GM23338 (cell line): ENCODE measurements around the gene MACO1. TPM values are rescaled to one million over a fixed set of nuclear protein-coding genes. Genes with fewer than 3 reads are reported as not detected.

Experiments
- ATAC-seq: fragments of 200-7000 bp; cut with Tn5 transposase; 3 replicates; pipeline ENCODE4 v1.9.1; 2020
- DNase-seq: peaks from one replicate; pipeline ENCODE4 v3.0.0-alpha.2; 2015; ENCODE audit warnings: low spot score
- H2AFZ ChIP-seq: fragments of 200-600 bp; sonication (generic); 2 replicates; pipeline ENCODE4 v1.8.0; 2016; ENCODE audit warnings: antibody characterized with exemption, mild to moderate bottlenecking, moderate library complexity
- H3F3A ChIP-seq: fragments of 200-600 bp; sonication (generic); replicated peaks from 2 replicates; pipeline ENCODE4 v1.8.0; 2017; ENCODE audit warnings: antibody characterized with exemption, mixed run types, low read depth
- H3K27ac ChIP-seq: fragments of 200-600 bp; sonication (generic); 2 replicates; pipeline ENCODE4 v1.6.1; 2016; ENCODE audit warnings: low read depth
- H3K27me3 ChIP-seq: fragments of 200-600 bp; sonication (generic); 2 replicates; pipeline ENCODE4 v1.8.0; 2016; ENCODE audit warnings: mild to moderate bottlenecking, mixed run types, moderate library complexity; ENCODE audit not compliant: insufficient read depth
- H3K36me3 ChIP-seq: fragments of 200-600 bp; sonication (generic); 2 replicates; pipeline ENCODE4 v1.8.0; 2016; ENCODE audit warnings: mild to moderate bottlenecking; ENCODE audit not compliant: insufficient read depth
- H3K4me1 ChIP-seq: fragments of 200-600 bp; sonication (generic); 2 replicates; pipeline ENCODE4 v1.8.0; 2016; ENCODE audit warnings: mild to moderate bottlenecking, moderate library complexity; ENCODE audit not compliant: insufficient read depth
- H3K4me2 ChIP-seq: fragments of 200-600 bp; sonication (generic); 2 replicates; pipeline ENCODE4 v1.7.1; 2017; ENCODE audit warnings: mixed run types
- H3K4me3 ChIP-seq: fragments of 200-600 bp; sonication (generic); 2 replicates; pipeline ENCODE4 v1.6.1; 2016; ENCODE audit warnings: mixed run types
- H3K79me2 ChIP-seq: fragments of 200-600 bp; sonication (generic); replicated peaks from 2 replicates; pipeline ENCODE4 v1.8.0; 2017; ENCODE audit warnings: mild to moderate bottlenecking; ENCODE audit not compliant: insufficient read depth
- H3K9me2 ChIP-seq: fragments of 200-600 bp; sonication (generic); 2 replicates; pipeline ENCODE4 v1.8.0; 2017; ENCODE audit not compliant: insufficient read depth
- H4K20me1 ChIP-seq: fragments of 200-600 bp; sonication (generic); replicated peaks from 2 replicates; pipeline ENCODE4 v1.8.0; 2017; ENCODE audit warnings: mild to moderate bottlenecking; ENCODE audit not compliant: insufficient read depth
- H3K27ac Mint-ChIP-seq: 2 replicates; pipeline ENCODE4 v1.8.0; 2020; ENCODE audit warnings: inconsistent platforms, mild to moderate bottlenecking, moderate library complexity, mixed read lengths
- H3K27me3 Mint-ChIP-seq: 3 replicates; pipeline ENCODE4 v1.8.0; 2022; ENCODE audit warnings: low read depth, mild to moderate bottlenecking, moderate library complexity, mixed read lengths, inconsistent platforms; ENCODE audit not compliant: insufficient read depth, poor library complexity
- H3K36me3 Mint-ChIP-seq: 3 replicates; pipeline ENCODE4 v1.8.0; 2021; ENCODE audit warnings: low read depth, mild to moderate bottlenecking, inconsistent platforms, moderate library complexity, mixed read lengths
- H3K4me1 Mint-ChIP-seq: 3 replicates; pipeline ENCODE4 v1.8.0; 2020; ENCODE audit warnings: mild to moderate bottlenecking, inconsistent platforms, mixed read lengths
- H3K4me3 Mint-ChIP-seq: 3 replicates; pipeline ENCODE4 v1.8.0; 2021; ENCODE audit warnings: moderate library complexity, mild to moderate bottlenecking, inconsistent platforms, mixed read lengths
- H3K9me3 Mint-ChIP-seq: 3 replicates; pipeline ENCODE4 v1.8.0; 2020; ENCODE audit warnings: moderate library complexity, mild to moderate bottlenecking, inconsistent platforms, mixed read lengths
- CREB1 ChIP-seq: fragments of 250-450 bp; sonication (Bioruptor Pico); IDR thresholded peaks from 2 replicates; pipeline ENCODE4 v1.5.0; 2020; ENCODE audit warnings: low read depth, mild to moderate bottlenecking, moderate library complexity
- CTCF ChIP-seq, 2 experiments: fragments of 200-600 bp in 1 of 2; sonication (generic) in 1 of 2; conservative IDR thresholded peaks; 2 replicates each; pipeline versions ENCODE4 v1.5.1 to v1.6.1; 2016 to 2017; ENCODE audit warnings: antibody characterized with exemption in 2 of 2, low read depth in 2 of 2, mild to moderate bottlenecking in 2 of 2, moderate library complexity in 1 of 2
- ETS1 ChIP-seq: IDR thresholded peaks from 2 replicates; pipeline ENCODE4 v1.6.1; 2016; ENCODE audit warnings: antibody characterized with exemption
- EZH2 ChIP-seq: fragments of 200-600 bp; sonication (generic); IDR thresholded peaks from one replicate; pipeline ENCODE4 v1.8.0; 2017; ENCODE audit warnings: antibody characterized with exemption, mild to moderate bottlenecking, low read depth; ENCODE audit not compliant: unreplicated experiment
- EZH2phosphoT487 ChIP-seq: fragments of 200-600 bp; sonication (generic); IDR thresholded peaks from one replicate; pipeline ENCODE4 v1.8.1; 2018; ENCODE audit warnings: antibody characterized with exemption; ENCODE audit not compliant: unreplicated experiment
- JUNB ChIP-seq: IDR thresholded peaks from one replicate; pipeline ENCODE4 v1.6.1; 2016; ENCODE audit warnings: antibody characterized with exemption; ENCODE audit not compliant: unreplicated experiment
- NANOG ChIP-seq: IDR thresholded peaks from 2 replicates; pipeline ENCODE4 v1.6.1; 2016; ENCODE audit warnings: antibody characterized with exemption, borderline replicate concordance
- POLR2AphosphoS5 ChIP-seq: IDR thresholded peaks from 2 replicates; pipeline ENCODE4 v1.6.1; 2016; ENCODE audit warnings: antibody characterized with exemption, low read depth
- REST ChIP-seq: IDR thresholded peaks from one replicate; pipeline ENCODE4 v1.6.1; 2018; ENCODE audit warnings: antibody characterized with exemption; ENCODE audit not compliant: unreplicated experiment
- STAT1 ChIP-seq: IDR thresholded peaks from one replicate; pipeline ENCODE4 v1.6.1; 2016; ENCODE audit warnings: antibody characterized with exemption; ENCODE audit not compliant: unreplicated experiment
- ZNF114 ChIP-seq: fragments of 250-450 bp; sonication (Bioruptor Pico); IDR thresholded peaks from 2 replicates; pipeline ENCODE4 v1.5.0; 2020; ENCODE audit warnings: mild to moderate bottlenecking, moderate library complexity
- ZNF331 ChIP-seq: fragments of 250-450 bp; sonication (Bioruptor Pico); IDR thresholded peaks from 2 replicates; pipeline ENCODE4 v1.5.0; 2020; ENCODE audit warnings: low read depth, mild to moderate bottlenecking, moderate library complexity
- ZNF462 ChIP-seq: fragments of 250-450 bp; sonication (Bioruptor Pico); IDR thresholded peaks from 2 replicates; pipeline ENCODE4 v1.5.0; 2020; ENCODE audit warnings: mild to moderate bottlenecking, moderate library complexity
- polyA plus RNA-seq: library from polyadenylated mRNA; unstranded; fragments of >200 nt; fragmentation: Nextera tagmentation; extraction: Ambion mirVana; gene quantifications from 2 replicates; pipeline ENCODE4 v1.2.1, GENCODE V29; 2016
- total RNA-seq: library from RNA; depleted of rRNA; stranded (reverse); fragments of >200 nt; shearing (Covaris generic); gene quantifications from 2 replicates; pipeline ENCODE4 v1.2.3, GENCODE V29; 2014

The MACO1 gene
- total and polyA plus RNA-seq, 2 experiments from 2014 or later = 9.8 to 10.6 TPM

- H3K4me3 ChIP-seq = no peak overlapping the region
- no peaks in the 10 kb centered on the region for H3K79me2 ChIP-seq
- Mint-ChIP-seq H3K27me3 (peaks cover 10% of the 10 kb centered on the region), H3K36me3 (no peaks in the 10 kb centered on the region), H3K4me1 (peaks cover 13% of the 10 kb centered on the region), H3K4me3 (no peak overlapping the region), H3K9me3 (no peaks in the 10 kb centered on the region), H3K27ac (no peak overlapping the region)
- ATAC-seq (no peak), DNase-seq (no peak)
- no peak overlapping the region for H3K4me2 ChIP-seq
- H3F3A ChIP-seq = 0 out of 2 replicates have a peak, but pooled peaks cover 2% of the 10 kb centered on the region
- H4K20me1 ChIP-seq = no peaks in the 10 kb centered on the region
- no peak overlapping the region for H2AFZ ChIP-seq
- peaks cover 7% of the 10 kb centered on the region; the same call in 1 of the 2 replicates for H3K4me1 ChIP-seq
- no peak for TF ChIP-seq STAT1
- no peak for TF ChIP-seq ZNF331
- no peak for TF ChIP-seq CREB1 (CRISPR knock-in tag)
- TF ChIP-seq NANOG = no peak
- TF ChIP-seq ZNF462 = no peak
- TF ChIP-seq REST = no peak
- TF ChIP-seq JUNB = no peak
- TF ChIP-seq POLR2AphosphoS5 = no peak
- no peak for TF ChIP-seq CTCF (conservative IDR thresholded peaks at IDR 0.05; ENCODE audit: low read depth in 2 of 2)
- TF ChIP-seq ZNF114 = no peak
- no peak for TF ChIP-seq EZH2phosphoT487
- no peak for TF ChIP-seq EZH2
- TF ChIP-seq ETS1 = no peak
- H3K9me2 ChIP-seq = no peaks in the 10 kb centered on the region
- no peaks in the 10 kb centered on the region for H3K27me3 ChIP-seq
- H3K36me3 ChIP-seq = no peaks in the 10 kb centered on the region
- no peak overlapping the region for H3K27ac ChIP-seq
Measured at GRCh38 chr1:25534410-25534788, 103.7 kb downstream of the MACO1 start.
